Astrocyte (in vitro differentiated cells and primary cell): Measurements from ENCODE around the gene DAD1. TPM values are rescaled to one million over a fixed set of nuclear protein-coding genes. Genes with fewer than 3 reads are reported as not detected.

Experiments used
- DNase-seq: peaks from one replicate; pipeline ENCODE4 v3.0.0-alpha.2; 2010; ENCODE audit warnings: low read depth
- FAIRE-seq: peaks from 2 replicates; lab custom pipeline; 2011; peaks lifted over from hg19 to GRCh38; lab: Jason Lieb, UNC
- H2AFZ ChIP-seq: 2 replicates; pipeline ENCODE4 v1.6.0; 2012; ENCODE audit warnings: low read depth, low read length, inconsistent platforms
- H3K27ac ChIP-seq: 2 replicates; pipeline ENCODE4 v1.5.1; 2011; ENCODE audit warnings: low read depth, low read length, inconsistent platforms
- H3K27me3 ChIP-seq: 2 replicates; pipeline ENCODE4 v1.6.0; 2011; ENCODE audit warnings: low read length, inconsistent platforms; ENCODE audit not compliant: insufficient read depth
- H3K36me3 ChIP-seq: 2 replicates; pipeline ENCODE4 v1.5.1; 2011; ENCODE audit warnings: low read length, inconsistent platforms; ENCODE audit not compliant: insufficient read depth
- H3K4me1 ChIP-seq: 2 replicates; pipeline ENCODE4 v1.5.1; 2011; ENCODE audit warnings: low read length, inconsistent platforms; ENCODE audit not compliant: insufficient read depth
- H3K4me2 ChIP-seq: 2 replicates; pipeline ENCODE4 v1.6.0; 2012; ENCODE audit warnings: low read length, inconsistent platforms
- H3K4me3 ChIP-seq: 2 replicates; pipeline ENCODE4 v1.5.1; 2011; ENCODE audit warnings: low read depth, mild to moderate bottlenecking, low read length, inconsistent platforms; ENCODE audit not compliant: insufficient read depth
- H3K79me2 ChIP-seq: 2 replicates; pipeline ENCODE4 v1.6.0; 2012; ENCODE audit warnings: mild to moderate bottlenecking, low read length, inconsistent platforms; ENCODE audit not compliant: insufficient read depth
- H3K9ac ChIP-seq: 2 replicates; pipeline ENCODE4 v1.6.0; 2012; ENCODE audit warnings: mild to moderate bottlenecking, low read length, inconsistent platforms
- H3K9me3 ChIP-seq: 2 replicates; pipeline ENCODE4 v1.5.1; 2012; ENCODE audit warnings: low read depth, mild to moderate bottlenecking, low read length, inconsistent platforms; ENCODE audit not compliant: insufficient read depth
- H4K20me1 ChIP-seq: 2 replicates; pipeline ENCODE4 v1.6.0; 2012; ENCODE audit warnings: low read length, inconsistent platforms; ENCODE audit not compliant: insufficient read depth
- H3K27ac Mint-ChIP-seq: one replicate; pipeline ENCODE4 v1.8.0; 2021; ENCODE audit warnings: mild to moderate bottlenecking, mixed read lengths; ENCODE audit not compliant: unreplicated experiment
- H3K27me3 Mint-ChIP-seq: one replicate; pipeline ENCODE4 v1.8.0; 2021; ENCODE audit warnings: low read depth, mixed read lengths; ENCODE audit not compliant: unreplicated experiment
- H3K36me3 Mint-ChIP-seq: one replicate; pipeline ENCODE4 v1.8.0; 2021; ENCODE audit warnings: low read depth, mixed read lengths; ENCODE audit not compliant: unreplicated experiment
- H3K4me1 Mint-ChIP-seq: one replicate; pipeline ENCODE4 v1.8.0; 2021; ENCODE audit warnings: low read depth, mixed read lengths; ENCODE audit not compliant: unreplicated experiment
- H3K4me3 Mint-ChIP-seq: one replicate; pipeline ENCODE4 v1.8.0; 2021; ENCODE audit warnings: mild to moderate bottlenecking, moderate library complexity, mixed read lengths; ENCODE audit not compliant: unreplicated experiment
- H3K9me3 Mint-ChIP-seq: one replicate; pipeline ENCODE4 v1.8.0; 2021; ENCODE audit warnings: mild to moderate bottlenecking, mixed read lengths; ENCODE audit not compliant: unreplicated experiment
- EZH2 ChIP-seq: IDR thresholded peaks from 2 replicates; pipeline ENCODE4 v1.6.1; 2012; ENCODE audit warnings: mild to moderate bottlenecking, low read length, inconsistent platforms; ENCODE audit not compliant: insufficient read depth
- total RNA-seq: library from RNA; stranded (reverse); gene quantifications from 2 replicates; pipeline ENCODE4 v1.2.1, GENCODE V29; 2021
- TF ChIP-seq, protein P1 (sequence below): IDR thresholded peaks from 2 replicates; pipeline ENCODE4 v1.5.1; 2011; ENCODE audit warnings: low read depth, mild to moderate bottlenecking, inconsistent platforms, low read length, moderate library complexity; ENCODE audit not compliant: insufficient read depth

The DAD1 gene
- total RNA-seq, 1 donor from 2014 or later, result 302 TPM

DNA sequence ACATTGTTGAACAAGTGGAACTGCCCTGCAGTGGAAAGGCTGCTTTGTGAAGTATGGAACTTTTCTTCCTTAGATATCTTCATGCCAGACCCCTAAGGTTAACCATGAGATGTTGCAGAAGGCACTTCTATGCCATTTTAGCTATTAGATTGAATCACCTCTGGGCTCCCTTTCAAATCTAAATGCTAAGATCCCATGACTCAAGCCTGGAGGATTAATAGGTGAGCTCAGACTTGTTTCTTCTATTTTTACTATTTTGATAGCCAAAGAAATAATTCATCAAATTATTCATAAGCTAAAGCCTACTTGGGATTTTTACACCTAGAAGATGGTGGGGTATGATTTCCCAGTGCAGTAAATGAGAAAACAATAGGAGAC is 64.3 kb downstream of the DAD1 start:
- TF ChIP-seq, protein P1, sequence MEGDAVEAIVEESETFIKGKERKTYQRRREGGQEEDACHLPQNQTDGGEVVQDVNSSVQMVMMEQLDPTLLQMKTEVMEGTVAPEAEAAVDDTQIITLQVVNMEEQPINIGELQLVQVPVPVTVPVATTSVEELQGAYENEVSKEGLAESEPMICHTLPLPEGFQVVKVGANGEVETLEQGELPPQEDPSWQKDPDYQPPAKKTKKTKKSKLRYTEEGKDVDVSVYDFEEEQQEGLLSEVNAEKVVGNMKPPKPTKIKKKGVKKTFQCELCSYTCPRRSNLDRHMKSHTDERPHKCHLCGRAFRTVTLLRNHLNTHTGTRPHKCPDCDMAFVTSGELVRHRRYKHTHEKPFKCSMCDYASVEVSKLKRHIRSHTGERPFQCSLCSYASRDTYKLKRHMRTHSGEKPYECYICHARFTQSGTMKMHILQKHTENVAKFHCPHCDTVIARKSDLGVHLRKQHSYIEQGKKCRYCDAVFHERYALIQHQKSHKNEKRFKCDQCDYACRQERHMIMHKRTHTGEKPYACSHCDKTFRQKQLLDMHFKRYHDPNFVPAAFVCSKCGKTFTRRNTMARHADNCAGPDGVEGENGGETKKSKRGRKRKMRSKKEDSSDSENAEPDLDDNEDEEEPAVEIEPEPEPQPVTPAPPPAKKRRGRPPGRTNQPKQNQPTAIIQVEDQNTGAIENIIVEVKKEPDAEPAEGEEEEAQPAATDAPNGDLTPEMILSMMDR, result no peak
- TF ChIP-seq EZH2, result no peak
- H3K4me3 ChIP-seq, result no peak overlapping the region
- peaks cover 13% of the 10 kb centered on the region for H3K79me2 ChIP-seq
- no peaks in the 10 kb centered on the region for H3K9me3 ChIP-seq
- H2AFZ ChIP-seq, result no peak overlapping the region
- no peak overlapping the region for H3K27ac Mint-ChIP-seq
- H3K4me3 Mint-ChIP-seq, result no peak overlapping the region
- FAIRE-seq (no peak), DNase-seq (peak; percentile 67)
- peaks cover 22% of the 10 kb centered on the region for H3K4me1 ChIP-seq
- H3K9ac ChIP-seq, result no peak overlapping the region
- peaks cover 2% of the 10 kb centered on the region for H3K36me3 Mint-ChIP-seq
- no peak overlapping the region for H3K27ac ChIP-seq
- no peaks in the 10 kb centered on the region for H3K27me3 ChIP-seq
- H3K4me2 ChIP-seq, result no peak overlapping the region
- no peaks in the 10 kb centered on the region for H4K20me1 ChIP-seq
- peaks cover 36% of the 10 kb centered on the region for H3K4me1 Mint-ChIP-seq
- H3K9me3 Mint-ChIP-seq, result no peaks in the 10 kb centered on the region
- H3K36me3 ChIP-seq, result no peaks in the 10 kb centered on the region
- no peaks in the 10 kb centered on the region for H3K27me3 Mint-ChIP-seq

DNA sequence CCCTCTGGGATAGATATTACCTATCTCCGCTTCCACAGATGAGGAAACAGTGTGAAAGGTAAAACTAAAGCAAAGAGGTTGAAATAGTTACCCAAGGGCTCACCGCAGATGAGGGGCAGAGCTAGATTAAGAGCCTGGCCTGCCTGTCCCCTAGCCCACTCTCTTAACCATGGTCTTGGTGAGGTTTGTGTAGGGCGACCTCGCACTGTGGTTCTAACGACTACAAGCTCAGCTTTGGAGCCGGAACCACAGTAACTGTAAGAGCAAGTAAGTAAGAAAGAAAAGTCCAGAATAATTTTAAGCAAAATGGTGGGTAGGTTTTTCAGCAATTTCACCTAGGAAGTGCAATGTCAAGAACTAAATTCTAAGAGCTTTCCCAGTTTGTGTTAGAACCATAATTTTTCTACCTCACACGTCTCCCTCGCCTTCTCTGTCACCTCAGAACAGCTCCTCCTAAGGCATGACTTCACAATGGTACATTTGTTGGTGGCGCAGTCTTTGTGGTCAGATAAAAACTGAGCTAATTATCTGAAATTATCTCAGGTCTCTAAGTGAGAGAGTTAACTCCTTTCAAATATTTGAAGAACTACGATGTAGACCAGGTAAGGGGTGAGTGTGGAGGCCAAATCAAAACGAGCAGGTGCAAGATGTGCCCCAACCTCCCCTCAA is 64.8 kb downstream of the DAD1 start:
- no peak overlapping the region for H3K9ac ChIP-seq
- no peak overlapping the region for H3K27ac Mint-ChIP-seq
- DNase-seq (no peak), FAIRE-seq (no peak)
- H3K4me3 ChIP-seq, result no peak overlapping the region
- no peak overlapping the region for H3K27ac ChIP-seq
- no peaks in the 10 kb centered on the region for H3K36me3 ChIP-seq
- no peaks in the 10 kb centered on the region for H3K9me3 Mint-ChIP-seq
- TF ChIP-seq, protein P1, result no peak
- TF ChIP-seq EZH2, result no peak
- peaks cover 39% of the 10 kb centered on the region for H3K4me1 Mint-ChIP-seq
- H2AFZ ChIP-seq, result no peak overlapping the region
- peaks cover 13% of the 10 kb centered on the region for H3K79me2 ChIP-seq
- H3K9me3 ChIP-seq, result no peaks in the 10 kb centered on the region
- H3K27me3 ChIP-seq, result no peaks in the 10 kb centered on the region
- H3K27me3 Mint-ChIP-seq, result no peaks in the 10 kb centered on the region
- no peak overlapping the region for H3K4me3 Mint-ChIP-seq
- peaks cover 2% of the 10 kb centered on the region for H3K36me3 Mint-ChIP-seq
- H3K4me1 ChIP-seq, result peaks cover 22% of the 10 kb centered on the region
- H4K20me1 ChIP-seq, result no peaks in the 10 kb centered on the region
- H3K4me2 ChIP-seq, result no peak overlapping the region

DNA sequence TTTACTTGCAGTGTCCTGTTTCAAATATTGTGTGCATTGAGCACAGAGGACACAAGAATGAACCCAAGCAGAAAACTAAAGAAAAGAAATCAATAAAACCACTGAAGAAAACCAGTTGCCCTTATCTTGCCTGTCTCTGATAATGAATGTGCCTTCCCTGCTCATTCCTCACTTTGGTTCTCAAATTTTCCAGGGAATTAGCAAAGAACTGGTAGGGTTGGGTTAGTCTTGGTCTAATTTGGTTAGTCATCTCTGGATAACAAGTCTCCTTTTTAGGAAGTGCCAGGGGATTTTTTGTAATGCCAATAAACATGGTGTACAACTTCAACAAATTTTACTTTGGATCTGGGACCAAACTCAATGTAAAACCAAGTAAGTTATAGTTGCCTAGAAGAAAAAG is 65.7 kb downstream of the DAD1 start:
- H3K4me1 Mint-ChIP-seq, result peaks cover 41% of the 10 kb centered on the region
- no peaks in the 10 kb centered on the region for H3K36me3 ChIP-seq

More for the DNA sequence above, 65.7 kb downstream of the DAD1 start:
- peak; percentile 62 for DNase-seq
- no peaks in the 10 kb centered on the region for H3K27me3 ChIP-seq
- Mint-ChIP-seq H3K27me3 (no peaks in the 10 kb centered on the region), H3K9me3 (no peaks in the 10 kb centered on the region), H3K36me3 (peaks cover 2% of the 10 kb centered on the region), H3K4me3 (no peak overlapping the region), H3K27ac (no peak overlapping the region)
- TF ChIP-seq, protein P1, result no peak
- no peak for TF ChIP-seq EZH2
- no peak overlapping the region for H3K4me3 ChIP-seq
- H2AFZ ChIP-seq, result no peak overlapping the region
- H3K4me2 ChIP-seq, result peak overlapping the region; percentile 83
- peaks cover 22% of the 10 kb centered on the region for H3K4me1 ChIP-seq
- H3K27ac ChIP-seq, result no peak overlapping the region
- no peak overlapping the region for H3K9ac ChIP-seq
- FAIRE-seq, result no peak
- H3K79me2 ChIP-seq, result peaks cover 13% of the 10 kb centered on the region
- no peaks in the 10 kb centered on the region for H4K20me1 ChIP-seq
- no peaks in the 10 kb centered on the region for H3K9me3 ChIP-seq
